Epithelial cell of esophagus (primary cell): ENCODE measurements around the gene GXYLT2.

Experiments used
- DNase-seq: peaks from one replicate; pipeline ENCODE4 v3.0.0; 2010; ENCODE audit warnings: low read depth
- H3K4me3 ChIP-seq: 2 replicates; pipeline ENCODE4 v1.5.1; 2011; ENCODE audit warnings: mild to moderate bottlenecking, low read length, control low read depth
- TF ChIP-seq, protein P1 (sequence below): IDR thresholded peaks from 2 replicates; pipeline ENCODE4 v1.5.1; 2011; ENCODE audit warnings: low read depth, mild to moderate bottlenecking, low read length, control low read depth, inconsistent platforms; ENCODE audit not compliant: insufficient read depth; ENCODE audit errors: missing control alignments

The GXYLT2 gene

DNA sequence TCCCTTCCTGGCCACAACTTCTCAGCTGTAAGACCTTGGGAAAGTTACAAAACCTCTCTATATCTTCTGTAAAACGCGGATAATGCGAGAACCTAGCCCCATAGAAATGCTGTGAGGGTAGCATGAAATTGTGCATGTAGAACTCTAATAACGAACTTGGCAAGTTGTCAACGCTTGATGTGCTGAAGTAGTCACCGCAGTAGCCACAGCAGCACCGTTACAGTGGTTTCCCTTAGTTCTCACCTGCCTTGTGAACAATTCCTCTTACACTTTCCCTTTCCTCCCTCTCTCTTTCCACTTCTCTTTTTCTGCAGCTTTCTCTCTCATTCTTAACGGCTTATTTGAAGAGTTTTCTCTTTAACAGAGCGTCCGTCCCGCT lies 39.2 kb upstream of the GXYLT2 start:
- TF ChIP-seq, protein P1, sequence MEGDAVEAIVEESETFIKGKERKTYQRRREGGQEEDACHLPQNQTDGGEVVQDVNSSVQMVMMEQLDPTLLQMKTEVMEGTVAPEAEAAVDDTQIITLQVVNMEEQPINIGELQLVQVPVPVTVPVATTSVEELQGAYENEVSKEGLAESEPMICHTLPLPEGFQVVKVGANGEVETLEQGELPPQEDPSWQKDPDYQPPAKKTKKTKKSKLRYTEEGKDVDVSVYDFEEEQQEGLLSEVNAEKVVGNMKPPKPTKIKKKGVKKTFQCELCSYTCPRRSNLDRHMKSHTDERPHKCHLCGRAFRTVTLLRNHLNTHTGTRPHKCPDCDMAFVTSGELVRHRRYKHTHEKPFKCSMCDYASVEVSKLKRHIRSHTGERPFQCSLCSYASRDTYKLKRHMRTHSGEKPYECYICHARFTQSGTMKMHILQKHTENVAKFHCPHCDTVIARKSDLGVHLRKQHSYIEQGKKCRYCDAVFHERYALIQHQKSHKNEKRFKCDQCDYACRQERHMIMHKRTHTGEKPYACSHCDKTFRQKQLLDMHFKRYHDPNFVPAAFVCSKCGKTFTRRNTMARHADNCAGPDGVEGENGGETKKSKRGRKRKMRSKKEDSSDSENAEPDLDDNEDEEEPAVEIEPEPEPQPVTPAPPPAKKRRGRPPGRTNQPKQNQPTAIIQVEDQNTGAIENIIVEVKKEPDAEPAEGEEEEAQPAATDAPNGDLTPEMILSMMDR: no peak
- peak overlapping the region; percentile 91 for H3K4me3 ChIP-seq
- no peak for DNase-seq

DNA sequence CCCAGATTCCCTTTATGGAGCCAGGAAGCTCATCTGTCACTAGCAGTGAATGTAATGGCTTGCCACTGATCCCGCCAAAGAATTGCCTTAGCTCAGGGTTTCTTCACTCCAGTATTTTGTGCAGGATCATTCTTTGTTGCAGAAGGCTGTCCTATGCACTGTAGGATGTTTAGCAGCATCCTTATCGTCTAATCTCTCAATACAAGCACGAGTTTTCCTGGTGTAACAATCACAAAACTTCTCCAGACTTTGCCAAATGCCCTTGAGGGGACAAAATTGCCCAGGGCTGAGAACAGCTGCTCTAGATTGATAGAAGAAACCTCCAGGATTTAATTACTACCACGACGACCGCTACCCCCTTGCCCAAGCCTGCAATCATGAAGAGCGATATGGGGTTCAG lies 32.8 kb upstream of the GXYLT2 start:
- no peak for DNase-seq
- H3K4me3 ChIP-seq: no peak overlapping the region
- TF ChIP-seq, protein P1: no peak

DNA sequence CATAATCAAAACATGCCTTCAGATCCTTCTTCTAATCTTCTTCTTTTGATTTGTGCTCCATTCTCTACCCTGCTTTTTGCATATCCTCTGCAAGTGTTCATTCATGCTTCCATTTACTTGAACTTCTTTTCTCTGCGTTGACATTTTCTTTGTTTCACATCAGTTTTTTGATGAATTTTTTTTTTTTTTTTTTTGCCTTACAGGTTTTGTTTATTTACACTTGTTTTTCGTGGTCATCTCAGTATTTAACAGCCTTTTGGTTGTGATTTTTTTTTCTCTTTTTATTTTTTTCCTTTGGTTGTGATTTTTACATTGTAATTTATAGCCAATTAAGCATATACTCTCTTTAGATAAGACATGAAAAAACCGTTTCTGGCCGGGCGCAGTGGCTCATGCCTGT lies 27.8 kb upstream of the GXYLT2 start:
- no peak for DNase-seq
- TF ChIP-seq, protein P1: no peak
- no peak overlapping the region for H3K4me3 ChIP-seq

DNA sequence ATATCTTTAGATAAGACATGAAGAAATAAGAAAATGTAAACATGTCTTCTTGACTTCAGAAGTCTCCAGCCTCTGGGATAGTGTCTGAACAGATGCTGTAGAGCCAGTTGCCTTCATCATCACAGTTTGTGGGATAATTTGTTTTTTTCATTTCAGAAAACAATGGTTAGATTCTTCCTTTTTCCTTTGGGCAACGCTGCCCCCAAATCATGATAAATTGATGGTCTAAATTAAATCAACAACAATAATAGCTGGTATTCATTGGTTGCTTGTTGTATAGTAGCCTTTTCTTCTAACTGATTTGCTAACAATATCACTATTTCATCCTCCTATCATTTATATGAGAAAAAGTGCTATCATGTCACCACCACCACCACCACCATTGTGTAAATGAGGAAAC lies 27.0 kb upstream of the GXYLT2 start:
- no peak overlapping the region for H3K4me3 ChIP-seq
- TF ChIP-seq, protein P1: no peak
- DNase-seq: no peak

DNA sequence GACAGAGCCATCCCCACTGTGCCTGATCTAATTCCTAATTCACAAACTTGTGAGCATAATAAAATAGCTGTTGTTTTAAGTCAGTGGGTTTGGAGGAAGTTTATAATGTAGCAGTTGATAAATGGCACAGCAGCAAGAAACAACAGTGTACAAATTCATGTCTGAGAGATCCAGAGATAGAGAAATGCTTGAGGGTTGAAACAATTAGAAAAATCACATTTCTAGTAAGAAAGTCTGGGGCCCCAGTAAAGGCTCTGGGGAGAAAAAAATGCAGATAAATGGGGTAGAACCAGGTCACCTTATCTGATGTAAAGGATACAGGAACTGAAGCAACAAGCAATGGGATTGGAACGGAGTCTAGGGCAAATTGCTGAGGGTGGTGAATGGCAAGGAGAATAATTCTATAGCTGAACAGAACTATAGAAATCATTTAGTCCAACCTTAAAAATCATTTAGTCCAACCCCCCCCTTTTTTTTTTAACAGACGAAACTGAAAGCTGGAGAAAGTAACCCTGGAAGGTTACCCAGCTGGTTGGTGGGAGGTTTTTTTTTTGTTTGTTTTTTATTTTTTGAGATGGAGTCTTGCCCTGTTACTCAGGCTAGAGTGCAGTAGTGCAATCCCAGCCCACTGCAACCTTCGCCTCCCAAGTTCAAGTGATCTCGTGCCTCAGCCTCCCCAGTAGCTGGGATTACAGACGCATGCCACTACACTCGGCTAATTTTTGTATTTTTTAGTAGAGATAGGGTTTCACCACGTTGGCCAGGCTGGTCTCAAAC lies 25.3 kb upstream of the GXYLT2 start:
- TF ChIP-seq, protein P1: no peak
- no peak overlapping the region for H3K4me3 ChIP-seq
- no peak for DNase-seq

DNA sequence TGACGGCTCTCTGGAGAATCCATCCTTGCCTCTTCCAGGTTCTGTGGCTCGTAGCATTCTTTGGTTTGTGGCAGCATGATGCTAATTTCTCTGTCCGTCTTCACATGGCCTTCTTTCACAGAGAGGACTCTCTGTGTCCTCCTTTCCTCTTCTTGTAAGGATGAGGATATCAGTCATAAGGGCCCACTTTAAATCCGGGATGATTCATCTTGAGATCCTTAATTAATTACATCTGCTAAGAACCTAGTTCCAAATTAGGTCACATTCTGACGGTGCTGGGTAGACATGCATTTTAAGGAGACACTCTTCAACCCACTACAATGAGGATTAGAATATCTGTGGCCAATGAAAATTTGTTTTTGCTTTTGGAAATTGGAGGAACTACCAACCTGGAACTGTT lies 15.7 kb upstream of the GXYLT2 start:
- TF ChIP-seq, protein P1: no peak
- DNase-seq: no peak
- H3K4me3 ChIP-seq: no peak overlapping the region

DNA sequence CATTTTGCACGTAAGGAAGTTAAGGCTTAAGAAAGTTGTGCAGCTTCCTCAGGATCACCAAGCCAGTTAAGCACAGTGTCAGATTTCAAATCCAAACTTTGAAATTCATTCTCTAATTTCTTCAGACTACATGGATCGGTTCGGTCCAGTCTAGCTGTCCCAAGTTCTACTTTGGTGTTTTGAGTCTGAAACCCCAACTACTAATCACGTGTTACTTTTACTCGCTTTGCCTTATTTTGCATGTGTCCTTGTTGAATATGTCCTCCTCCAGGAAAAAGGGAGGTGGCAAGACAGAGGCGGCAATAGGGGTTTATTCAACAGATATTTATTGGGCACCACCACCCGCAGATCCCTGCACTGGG lies 522 bp upstream of the GXYLT2 start:
- H3K4me3 ChIP-seq: peak overlapping the region; percentile 46
- DNase-seq: peak; percentile 11
- TF ChIP-seq, protein P1: no peak
